Ramos (cell line): ENCODE results near the gene ADAMTS2.

ENCODE experiments used
- in situ Hi-C: fragments of 300-500 bp; cut with MboI; formaldehyde crosslinking; loops from one replicate; pipeline ENCODE4 v1.14.3; 2022; ENCODE audit warnings: low sequenced_read_pairs; ENCODE audit not compliant: unreplicated experiment

The ADAMTS2 gene

GRCh38 chr5:179301376-179301775, 43.9 kb downstream of the ADAMTS2 start:
- in situ Hi-C loops: no loop called here

GRCh38 chr5:179300581-179301180, 44.6 kb downstream of the ADAMTS2 start:
- in situ Hi-C loops: no loop called here

- in situ Hi-C loops: no loop called here
Observed at GRCh38 chr5:179298181-179298993, 46.9 kb downstream of the ADAMTS2 start.

GRCh38 chr5:179297486-179298180, 47.6 kb downstream of the ADAMTS2 start:
- in situ Hi-C loops: no loop called here

- in situ Hi-C loops: no loop called here
Observed at GRCh38 chr5:179297026-179297425, 48.2 kb downstream of the ADAMTS2 start.

GRCh38 chr5:179296150-179296821, 49.0 kb downstream of the ADAMTS2 start:
- in situ Hi-C loops: no loop called here

- in situ Hi-C loops: no loop called here
Observed at GRCh38 chr5:179295778-179296149, 49.5 kb downstream of the ADAMTS2 start.

- in situ Hi-C loops: no loop called here
Observed at GRCh38 chr5:179294891-179295777, 50.1 kb downstream of the ADAMTS2 start.

GRCh38 chr5:179294131-179294780, 51.0 kb downstream of the ADAMTS2 start:
- in situ Hi-C loops: no loop called here

GRCh38 chr5:179292681-179293635, 52.3 kb downstream of the ADAMTS2 start:
- in situ Hi-C loops: no loop called here

- in situ Hi-C loops: no loop called here
Observed at GRCh38 chr5:179292202-179292601, 53.1 kb downstream of the ADAMTS2 start.

GRCh38 chr5:179290681-179291540, 54.4 kb downstream of the ADAMTS2 start:
- in situ Hi-C loops: no loop called here

- in situ Hi-C loops: no loop called here
Observed at GRCh38 chr5:179289756-179290385, 55.4 kb downstream of the ADAMTS2 start.

- in situ Hi-C loops: no loop called here
Observed at GRCh38 chr5:179288809-179289185, 56.5 kb downstream of the ADAMTS2 start.

GRCh38 chr5:179288101-179288808, 57.0 kb downstream of the ADAMTS2 start:
- in situ Hi-C loops: no loop called here

GRCh38 chr5:179287631-179288030, 57.6 kb downstream of the ADAMTS2 start:
- in situ Hi-C loops: no loop called here
